Endometrium (tissue), 2 donors: ENCODE measurements around the gene VCL.
"Not testable (repeated sequence)": the region's sequence is repeated elsewhere in the genome, so short reads cannot be mapped to it uniquely, and the experiment has no call there.

Experiments used
- FAIRE-seq: peaks from 2 replicates; lab custom pipeline; 2012; peaks lifted over from hg19 to GRCh38; lab: Jason Lieb, UNC
- donor health status: control.
- donor health status: control.

Gene VCL

DNA sequence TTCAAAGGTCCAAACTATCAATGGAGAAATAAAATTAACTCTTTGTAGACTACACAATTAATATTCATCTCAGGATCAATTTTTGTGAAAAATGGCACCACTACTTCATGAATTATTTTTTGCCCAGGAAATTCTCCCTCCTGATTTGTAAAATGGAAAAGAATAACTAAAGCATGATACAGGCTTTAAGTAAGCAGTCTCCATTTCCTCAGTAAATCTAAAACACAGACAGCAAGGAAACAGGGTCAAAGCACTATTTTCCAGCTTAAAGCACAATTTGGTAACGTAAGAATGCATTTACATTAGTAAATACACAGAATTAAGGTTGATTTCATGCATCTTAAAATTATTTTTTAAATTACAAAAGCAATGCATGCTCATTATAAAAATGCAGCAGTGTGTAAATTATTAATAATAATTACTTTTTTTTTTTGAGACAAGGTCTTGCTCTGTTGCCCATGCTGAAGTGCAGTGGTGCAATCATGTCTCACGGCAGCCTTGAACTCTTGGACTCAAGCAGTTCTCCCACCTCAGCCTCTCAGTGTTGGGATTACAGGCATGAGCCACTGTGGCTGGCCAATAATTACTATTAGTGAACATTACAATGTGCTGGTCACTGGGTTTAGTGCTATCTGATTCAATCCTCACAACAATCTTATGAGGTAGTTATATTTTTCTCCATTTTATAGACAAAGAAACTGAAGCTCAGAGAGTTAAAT, 26.1 kb upstream of the VCL start:
- FAIRE-seq, result no peak

DNA sequence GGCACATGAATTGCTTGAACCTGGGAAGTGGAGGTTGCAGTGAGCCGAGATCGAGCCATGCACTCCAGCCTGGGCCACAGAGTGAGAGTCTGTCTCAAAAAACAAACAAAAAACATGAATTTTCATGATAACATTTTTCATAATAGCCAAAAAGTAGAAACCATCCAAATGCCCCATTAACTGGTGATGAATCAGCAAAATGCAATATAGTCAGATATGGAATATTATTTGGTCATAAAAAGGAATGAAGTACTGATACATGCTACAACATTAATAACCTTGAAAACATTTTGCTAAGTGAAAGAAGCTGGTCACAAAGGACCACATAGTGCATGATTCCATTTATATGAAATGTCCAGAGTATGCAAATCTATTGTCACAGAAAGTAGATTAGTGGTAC, 24.5 kb upstream of the VCL start:
- FAIRE-seq, result no peak

DNA sequence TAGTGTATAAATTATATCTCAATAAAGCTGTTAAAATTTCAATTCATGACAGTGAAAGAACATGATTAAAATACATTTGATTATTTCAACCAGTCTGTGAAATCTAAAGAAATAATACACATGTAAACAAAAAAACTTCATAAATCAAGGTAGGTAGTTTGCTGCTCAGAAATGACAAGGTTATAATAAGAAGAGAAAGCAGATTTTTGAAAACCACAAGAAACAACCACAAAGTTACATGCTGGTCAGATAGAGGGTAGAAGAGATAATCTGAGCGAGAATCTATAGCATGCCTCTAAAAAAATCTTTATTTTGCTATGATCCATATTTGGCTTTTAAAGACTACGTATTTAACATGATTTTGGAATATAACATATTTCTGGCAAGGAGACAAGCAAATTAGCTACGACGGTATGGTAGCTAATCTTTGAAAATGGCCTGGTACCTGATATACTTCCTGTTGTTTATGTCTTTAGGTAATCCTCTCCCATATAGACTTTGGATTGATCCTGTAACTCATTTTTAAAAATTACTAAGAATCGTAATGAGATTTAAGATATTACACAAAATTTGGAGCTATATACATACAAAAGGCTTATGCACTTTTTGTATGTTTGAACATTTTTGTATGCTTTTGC, 23.5 kb upstream of the VCL start:
- FAIRE-seq, result no peak

DNA sequence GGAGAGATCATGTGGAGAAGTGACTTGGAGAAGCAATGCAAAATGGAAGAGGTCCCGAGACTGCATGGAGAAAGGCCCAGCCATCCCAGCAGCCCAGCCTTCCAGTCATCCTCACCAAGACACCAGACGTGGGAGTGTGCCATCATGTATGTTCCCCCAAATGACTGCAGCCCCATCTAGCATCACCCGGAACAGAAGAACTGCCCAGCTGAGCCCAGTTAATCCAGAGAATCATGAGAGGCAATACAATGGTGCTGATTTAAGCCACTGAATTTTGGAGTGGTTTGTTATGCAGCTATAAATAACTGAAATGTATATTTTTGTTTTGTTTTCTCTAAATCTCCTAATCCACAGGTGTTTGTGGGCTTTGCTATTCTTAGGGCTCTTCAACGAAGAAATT, 22.5 kb upstream of the VCL start:
- FAIRE-seq, result no peak

DNA sequence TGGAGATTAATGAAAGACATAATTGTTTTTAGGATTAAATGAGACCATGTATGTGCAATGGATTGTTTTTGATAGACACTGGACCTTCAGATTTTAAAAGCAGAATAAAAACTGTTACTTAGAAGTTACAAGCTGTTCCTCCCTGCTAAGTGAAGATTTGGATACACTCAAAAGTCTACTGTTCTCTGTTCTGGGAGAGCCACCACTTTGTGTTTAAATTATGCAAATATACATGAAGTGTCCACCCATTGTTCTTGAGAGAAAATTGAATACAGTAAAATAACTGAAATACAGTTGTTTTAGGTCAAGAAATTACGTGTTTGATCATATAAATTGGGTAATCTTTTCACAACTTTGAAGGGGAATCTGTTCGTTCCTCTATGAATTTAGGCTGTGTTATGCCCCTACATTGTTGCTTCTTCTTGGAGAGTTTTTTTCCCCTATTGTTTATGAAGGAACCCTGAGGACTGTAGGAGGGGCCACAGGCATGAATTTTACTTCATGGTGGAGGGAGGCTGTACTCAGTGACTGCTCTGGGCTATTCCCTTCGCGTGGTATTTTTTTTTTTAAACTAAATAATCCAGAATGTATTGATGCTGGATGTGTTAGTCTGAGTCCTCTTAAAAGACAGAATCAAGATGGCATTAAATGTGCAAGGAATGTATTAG, 18.6 kb upstream of the VCL start:
- no peak for FAIRE-seq

DNA sequence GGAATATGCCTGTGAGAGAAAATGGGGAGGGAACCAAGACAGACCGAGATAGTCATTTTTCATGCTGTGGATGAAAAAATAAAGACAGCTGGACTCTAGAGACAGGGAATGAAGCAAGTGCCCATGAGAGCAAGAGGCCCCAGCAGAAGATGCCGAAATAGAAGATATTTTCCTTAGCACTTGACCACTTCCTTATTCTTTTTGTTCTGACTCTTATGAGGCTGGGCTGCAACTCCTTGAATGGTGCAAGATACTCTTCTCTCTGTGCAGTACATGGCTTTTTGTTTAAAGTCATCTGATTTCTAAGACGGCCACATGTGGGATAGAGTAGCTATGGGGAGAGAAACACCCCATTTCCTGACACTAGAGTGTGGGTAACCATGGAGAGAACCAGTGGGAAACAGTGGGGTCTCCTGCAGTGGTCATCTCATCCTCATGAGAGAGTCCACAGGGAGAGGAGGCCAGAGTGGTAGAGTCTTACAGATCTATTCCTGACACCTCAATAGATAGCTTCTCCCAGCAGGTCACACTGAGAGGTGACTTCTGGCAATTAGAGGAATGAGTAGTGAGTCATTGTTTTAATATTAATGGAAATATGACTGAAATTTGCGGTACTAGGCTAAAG, 18.0 kb upstream of the VCL start:
- no peak for FAIRE-seq

DNA sequence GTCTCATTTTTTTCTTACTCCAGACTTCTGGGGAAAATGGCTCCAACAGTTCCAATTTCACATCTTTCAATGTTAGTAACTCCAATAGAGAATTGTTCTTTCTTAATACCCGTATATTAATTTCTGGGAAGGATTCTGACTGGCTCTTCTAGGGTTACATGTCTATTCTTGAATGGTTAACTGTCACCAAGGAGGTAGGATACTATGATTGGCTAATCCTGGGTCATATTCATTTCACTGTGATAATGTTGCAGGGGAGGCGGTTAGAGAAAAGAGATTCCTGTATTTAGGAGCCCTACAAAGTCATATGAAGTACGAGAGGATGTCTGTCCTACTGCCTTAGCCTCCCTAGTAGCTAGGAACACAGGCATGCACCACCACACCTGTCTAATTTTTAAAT, 16.1 kb upstream of the VCL start:
- FAIRE-seq, result no peak

DNA sequence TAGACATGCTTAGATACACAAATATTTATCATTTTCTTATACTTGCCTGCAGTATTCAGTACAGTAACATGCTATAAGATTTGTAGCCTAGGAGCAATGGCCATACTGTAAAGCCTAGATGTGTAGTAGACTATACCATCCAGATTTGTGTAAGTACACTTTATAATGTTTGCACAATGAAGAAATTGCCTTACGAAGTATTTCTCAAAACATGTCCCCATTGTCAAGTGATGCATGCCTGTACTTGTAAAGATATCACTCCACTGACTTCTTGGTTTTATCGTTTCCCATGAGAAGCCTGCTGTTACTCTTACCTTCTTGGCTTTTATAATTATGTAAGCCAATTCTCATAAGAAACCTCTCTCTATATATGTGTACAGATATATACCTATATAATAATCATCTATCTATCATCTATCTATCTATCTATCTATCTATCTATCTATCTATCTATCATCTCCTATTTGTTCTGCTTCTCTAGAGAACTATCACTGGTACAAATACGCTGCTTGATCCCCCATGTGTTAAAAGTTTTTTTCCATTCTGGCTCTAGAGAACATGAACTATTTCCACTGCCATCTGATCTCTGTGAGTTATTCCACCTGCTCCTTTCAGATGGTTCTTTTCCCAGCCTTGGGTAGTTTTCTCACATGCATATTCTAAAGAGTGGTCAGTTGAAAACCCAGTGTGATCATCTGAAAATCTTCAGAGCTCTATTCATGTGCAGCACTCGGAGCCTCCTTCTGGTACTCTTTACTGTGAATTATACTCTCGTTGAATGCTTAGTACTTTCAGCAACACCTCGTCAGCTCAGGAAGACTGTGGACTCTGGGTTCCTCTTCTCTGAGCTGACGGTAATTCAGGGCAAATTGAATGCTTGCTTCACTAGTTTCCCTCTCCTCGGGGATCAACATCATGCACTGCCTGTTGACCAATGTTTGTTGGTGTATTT, 14.5 kb upstream of the VCL start:
- no peak for FAIRE-seq

DNA sequence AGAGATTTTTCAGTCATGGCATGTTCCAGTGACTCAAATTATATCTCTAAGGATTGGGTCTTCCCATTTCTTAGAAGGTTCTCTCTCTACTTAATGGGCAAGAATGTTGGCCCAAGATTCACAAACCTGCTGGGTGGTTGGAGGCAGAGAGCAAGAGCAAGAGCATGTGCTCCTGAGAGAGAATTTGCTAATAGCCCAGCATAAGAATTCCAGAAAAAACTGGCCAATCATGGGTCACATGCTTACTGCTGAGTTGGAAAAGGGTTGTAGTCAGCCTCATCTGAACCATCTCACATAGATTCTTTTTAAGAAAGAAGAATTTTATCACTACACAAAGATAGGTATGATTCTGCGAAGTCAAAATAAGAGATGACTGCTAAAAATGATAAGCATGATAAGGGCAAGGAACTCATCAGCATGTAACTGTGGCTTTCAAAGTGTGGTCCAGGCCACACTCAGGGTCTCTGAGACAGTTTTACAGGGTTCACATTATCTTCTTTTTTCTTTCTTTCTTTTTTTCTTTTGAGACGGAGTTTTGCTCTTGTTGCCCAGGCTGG, 8.2 kb upstream of the VCL start:
- FAIRE-seq, result no peak

DNA sequence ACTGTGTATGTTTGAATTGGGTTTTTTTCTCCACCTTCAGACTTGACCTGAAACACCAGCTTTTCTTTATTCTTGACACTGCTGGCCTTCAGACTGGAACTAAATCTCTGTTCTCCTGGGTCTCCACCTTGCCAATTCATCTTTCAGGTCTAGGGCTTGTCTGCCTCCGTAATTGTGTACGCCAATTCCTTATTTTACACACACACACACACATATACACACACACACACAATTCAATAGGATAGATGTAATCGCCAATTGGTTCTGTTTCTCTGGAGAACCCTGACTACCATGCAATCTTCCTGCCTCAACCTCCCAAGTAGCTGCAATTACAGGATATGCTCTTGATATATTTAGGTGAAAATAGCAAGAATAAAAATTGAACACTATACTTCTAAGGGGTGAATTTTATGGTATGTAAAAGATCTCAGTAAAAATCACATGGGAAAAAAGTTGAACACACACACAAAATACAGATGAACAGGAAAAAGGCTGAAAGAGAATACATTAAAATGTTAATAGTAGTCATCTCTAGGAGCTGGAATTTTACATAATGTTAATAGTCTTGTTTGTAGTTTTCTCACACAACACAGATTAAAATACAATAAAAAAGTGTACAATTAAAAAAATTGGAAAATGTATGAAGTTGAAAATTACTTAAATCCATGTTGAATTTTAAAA, 6.6 kb upstream of the VCL start:
- no peak for FAIRE-seq

DNA sequence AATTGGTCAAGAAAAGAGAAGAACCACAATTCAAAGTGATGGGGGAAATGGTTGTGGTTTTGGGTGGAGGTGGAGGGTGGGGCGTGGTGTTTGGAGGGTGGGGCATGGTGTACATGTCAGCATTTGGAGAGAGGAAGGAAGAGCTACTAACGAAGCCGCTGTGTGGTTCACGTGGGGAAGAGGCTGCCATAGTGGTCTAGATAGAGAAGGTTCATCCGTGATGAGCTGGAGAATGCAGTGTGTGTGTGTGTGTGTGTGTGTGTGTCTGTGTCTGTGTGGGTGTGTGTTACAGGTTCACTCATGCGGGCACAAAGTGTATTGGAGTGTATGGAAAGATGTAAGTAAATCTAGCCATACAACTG, 6.1 kb upstream of the VCL start:
- FAIRE-seq, result no peak

DNA sequence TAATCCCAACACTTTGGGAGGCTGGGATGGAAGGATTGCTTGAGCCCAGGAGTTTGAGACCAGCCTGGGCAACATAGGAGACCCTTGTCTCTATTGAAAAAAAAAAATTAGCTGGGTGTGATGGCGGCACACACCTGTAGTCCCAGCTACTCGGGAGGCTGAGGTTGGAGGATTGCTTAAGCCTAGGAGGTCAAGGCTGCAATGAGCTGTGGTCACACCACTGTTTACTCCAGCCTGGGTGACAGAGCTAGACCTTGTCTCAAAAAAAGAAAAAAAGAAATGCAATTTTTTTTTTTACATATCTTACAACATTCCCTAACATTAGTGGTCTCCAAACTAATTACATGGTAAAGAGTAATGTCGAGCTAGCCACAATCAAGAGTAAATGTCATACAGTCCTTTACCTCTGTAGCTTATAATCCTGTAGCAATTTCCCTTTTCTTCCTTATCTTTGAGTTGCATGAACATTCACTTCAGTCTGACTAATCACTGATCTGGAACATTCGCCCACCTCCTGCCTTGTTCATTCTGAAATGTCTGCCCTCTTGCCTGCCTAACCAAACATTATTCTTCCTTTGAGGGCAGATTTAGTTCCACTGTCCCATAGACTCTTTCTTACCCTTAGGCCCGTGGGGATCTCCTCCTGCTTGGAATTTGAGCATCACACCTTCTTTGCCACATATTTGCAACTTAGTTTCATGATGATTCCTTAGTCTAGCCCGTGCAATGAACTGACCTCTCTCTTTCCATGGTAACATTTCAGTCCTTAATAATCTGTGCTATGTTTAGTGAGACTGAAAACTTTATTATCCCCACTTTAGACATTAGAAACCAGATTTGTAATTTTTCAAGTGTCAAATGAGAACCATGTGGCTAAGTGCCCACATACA, 4.8 kb upstream of the VCL start:
- FAIRE-seq, result no peak

DNA sequence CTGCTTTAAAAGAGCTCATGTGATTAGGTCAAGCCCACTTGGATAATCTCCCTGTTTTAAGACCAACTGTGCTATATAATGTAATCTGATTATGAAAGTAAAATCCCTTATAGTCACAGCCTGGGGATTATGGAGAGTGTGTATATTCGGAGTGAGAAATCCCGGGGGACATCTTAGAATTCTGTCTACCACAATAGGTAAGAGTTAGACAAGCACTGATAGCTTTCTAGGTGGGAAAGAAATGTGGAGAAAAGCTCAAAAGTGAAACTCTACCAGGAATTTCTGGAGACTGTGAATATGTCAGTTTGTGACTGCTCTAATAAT, 2.9 kb upstream of the VCL start:
- FAIRE-seq, result no peak

DNA sequence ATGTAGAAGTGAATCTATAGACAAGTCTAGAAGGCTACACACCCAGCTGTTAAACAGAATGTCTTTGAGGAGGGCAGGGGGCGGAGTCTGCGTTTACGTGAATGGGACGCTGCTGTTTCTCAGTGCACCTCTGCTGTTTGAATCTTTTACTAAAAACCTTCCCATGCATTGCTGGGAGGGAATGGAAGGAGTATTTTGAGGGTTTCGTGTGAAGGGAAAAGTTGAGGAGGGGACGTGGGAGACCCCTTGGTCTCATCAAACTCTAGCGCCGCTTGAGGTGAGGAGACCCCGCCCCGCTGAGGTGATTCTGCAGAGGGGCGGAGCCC, 492 bp upstream of the VCL start:
- FAIRE-seq, result no peak

DNA sequence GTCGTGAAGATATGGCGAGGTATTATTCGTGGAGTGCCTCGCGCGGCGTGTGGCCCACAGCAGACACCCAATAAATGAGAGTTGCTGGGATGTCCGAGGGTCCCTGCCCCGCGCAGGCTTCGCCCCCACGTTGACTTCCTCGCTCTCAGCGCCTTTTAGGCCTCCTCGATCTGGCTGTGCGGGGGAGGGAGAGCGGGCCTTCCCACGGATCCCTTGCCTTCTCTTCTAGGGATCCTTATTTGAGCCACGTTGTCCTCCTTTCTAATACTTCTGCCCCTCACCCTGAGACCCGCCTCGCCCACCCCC, 660 bp downstream of the VCL start:
- no peak for FAIRE-seq

DNA sequence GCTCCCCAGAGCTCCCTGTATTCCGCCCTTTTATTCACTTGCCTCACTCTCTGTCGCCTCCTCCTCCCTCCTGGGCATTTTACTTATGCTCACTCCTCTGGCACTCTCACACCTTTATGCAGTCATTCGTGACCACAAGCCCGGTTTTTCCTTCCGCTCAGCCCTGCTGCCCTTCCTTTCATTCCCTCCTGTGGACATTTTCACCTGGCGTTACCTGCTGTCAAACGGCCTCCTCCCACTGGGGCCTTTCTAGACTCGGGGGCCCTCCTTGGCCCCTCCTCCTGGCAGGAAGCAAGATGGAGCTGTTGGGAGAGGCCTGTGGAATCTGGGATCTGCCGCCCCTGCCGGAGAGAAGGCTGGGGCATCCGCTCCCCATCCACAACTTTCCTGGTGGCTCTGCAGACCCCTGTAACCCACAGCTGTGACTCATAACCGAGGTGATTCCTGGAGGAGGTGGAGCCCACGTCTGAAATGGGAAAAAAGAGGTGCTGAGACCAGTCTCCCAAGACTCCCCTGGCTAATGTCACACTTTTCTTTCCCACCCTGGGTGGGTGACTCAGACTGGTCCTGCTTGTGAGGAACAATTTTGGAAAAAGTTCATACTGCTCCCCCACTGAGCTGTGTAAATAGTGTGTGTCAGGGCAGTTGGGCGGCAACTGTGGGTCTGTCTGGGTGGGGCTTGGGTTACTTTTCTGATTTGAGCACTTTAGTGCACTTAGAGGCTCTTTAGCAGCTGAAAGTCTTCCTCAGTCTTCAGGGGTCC, 1.2 kb downstream of the VCL start:
- FAIRE-seq, result no peak

DNA sequence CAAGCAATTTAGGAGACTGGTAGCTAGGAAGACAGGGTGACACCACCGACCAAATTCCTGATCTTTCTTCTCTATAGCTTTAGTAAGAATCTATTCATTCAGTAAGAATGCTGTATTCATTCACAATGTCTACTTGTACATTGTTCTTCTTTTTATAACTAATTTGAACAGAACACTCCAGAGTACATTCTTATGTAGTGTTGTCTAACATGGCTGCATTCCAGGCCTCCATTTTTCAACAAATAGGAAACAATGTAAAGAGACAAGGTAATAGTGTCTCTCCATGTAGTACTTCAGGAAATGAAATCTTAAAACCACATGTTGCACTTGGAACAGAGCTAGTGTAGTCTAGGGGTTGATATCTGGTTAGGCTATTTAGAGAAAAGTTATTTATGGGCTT, 1.8 kb downstream of the VCL start:
- FAIRE-seq, result no peak

DNA sequence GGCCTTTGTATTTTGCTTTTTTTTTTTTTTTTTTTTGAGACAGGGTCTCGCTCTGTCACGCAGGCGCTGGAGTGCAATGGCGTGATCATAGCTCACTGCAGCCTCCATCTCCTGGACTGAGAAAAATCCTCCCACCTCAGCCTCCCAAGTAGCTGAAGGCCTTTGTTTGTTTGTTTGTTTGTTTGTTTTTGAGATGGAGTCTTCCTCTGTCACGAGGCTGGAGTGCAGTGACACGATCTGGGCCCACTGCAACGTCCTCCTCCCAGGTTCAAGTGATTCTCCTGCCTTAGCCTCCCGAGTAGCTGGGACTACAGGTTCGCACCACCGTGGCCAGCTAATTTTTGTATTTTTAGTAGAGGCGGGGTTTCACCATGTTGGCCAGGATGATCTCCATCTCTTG, 2.3 kb downstream of the VCL start:
- not testable (repeated sequence) for FAIRE-seq

DNA sequence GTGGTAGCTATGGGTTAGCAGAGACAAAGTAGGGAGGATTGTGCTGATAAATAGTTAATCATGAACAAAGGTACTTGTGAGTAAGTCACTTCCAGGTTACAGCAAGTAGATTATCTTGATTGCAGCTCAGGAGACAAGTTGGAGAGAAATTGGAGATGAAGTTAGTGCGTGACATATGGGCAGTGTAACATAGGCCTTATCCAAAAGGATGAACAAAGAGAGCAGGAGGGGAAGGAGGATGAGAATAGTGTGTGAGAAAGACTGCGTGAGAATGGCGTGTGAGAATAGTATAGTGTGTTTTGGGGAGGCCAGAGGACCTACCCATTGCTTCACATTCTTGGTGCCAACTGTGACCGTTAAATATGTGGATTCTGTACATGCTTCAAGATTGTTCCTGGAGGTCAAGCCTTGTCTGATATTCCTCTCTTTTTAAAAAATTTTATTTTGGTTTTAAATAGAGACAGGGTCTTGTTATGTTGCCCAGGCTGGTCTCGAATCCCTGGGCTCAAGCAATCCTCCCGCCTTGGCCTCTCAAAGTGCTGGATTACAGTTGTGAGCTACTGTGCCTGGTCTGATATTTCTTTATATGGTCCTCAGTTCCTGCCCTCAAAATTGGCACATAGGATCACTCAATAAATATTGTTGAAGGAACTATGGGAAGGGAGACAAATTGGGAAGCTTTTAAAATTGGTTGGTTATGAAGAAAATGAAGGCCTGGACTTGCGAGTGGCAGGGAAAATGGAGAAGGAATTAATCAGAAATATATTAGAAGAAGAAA, 3.2 kb downstream of the VCL start:
- FAIRE-seq, result no peak
